Cardiac fibroblast (primary cell): ENCODE measurements around the gene AP3M1.
A peak's percentile ranks its signal among the peaks of the same experiment; 100 is the strongest.

Experiments
- DNase-seq, 2 donors: peaks; one replicate each; pipeline versions ENCODE4 v3.0.0 to v3.0.0-alpha.2; 2010; ENCODE audit warnings: low read depth in 2 of 2
- H3K4me3 ChIP-seq, 2 donors: replicated peaks in 1 of 2; 1 replicate in 1 of 2; 2 replicates in 1 of 2; pipeline ENCODE4 v1.5.1; 2011; ENCODE audit warnings: low read depth in 2 of 2, low read length in 2 of 2, mild to moderate bottlenecking in 2 of 2, moderate library complexity in 1 of 2
- CTCF ChIP-seq: IDR thresholded peaks from one replicate; pipeline ENCODE4 v1.5.1; 2011; ENCODE audit warnings: low read depth, mild to moderate bottlenecking, low read length, inconsistent platforms

AP3M1 gene

DNA sequence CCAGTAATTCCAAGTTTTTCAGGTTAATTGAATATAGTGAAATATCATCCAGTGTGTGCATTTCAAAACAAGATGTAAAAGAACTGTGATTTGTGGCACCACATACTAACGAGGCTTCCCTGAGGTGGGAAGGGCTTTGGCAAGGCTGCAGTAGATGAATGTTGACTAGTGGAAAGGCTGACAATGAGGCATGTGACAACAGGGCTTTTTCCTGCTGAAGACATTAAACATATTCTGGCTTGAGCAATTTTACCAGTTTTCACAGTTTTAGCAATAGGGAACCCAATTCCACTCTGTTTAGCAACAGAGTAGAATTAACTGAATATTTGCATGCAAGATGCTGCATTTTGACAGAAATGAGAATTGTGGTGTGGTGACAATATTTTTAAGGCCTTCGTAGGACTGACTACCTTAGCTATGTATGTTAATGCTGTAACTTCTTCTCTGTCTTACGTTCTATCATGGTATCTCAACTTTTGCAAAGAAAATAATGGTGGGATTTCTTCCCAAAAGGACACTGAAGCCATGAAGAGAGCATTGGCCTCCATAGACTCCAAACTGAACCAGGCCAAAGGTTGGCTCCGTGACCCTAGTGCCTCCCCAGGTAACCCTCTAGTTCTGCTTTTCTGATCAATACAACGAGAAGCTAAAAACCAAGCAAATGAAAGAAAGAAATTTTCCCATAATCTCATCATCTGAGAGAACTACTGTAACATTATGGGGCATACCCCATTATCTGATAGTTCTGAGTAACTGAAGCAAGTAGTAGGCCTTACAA, 68.5 kb downstream of the AP3M1 start:
- peak in 1 of 2 donors; percentile 30 for DNase-seq
- H3K4me3 ChIP-seq: no peak overlapping the region
- no peak for TF ChIP-seq CTCF

DNA sequence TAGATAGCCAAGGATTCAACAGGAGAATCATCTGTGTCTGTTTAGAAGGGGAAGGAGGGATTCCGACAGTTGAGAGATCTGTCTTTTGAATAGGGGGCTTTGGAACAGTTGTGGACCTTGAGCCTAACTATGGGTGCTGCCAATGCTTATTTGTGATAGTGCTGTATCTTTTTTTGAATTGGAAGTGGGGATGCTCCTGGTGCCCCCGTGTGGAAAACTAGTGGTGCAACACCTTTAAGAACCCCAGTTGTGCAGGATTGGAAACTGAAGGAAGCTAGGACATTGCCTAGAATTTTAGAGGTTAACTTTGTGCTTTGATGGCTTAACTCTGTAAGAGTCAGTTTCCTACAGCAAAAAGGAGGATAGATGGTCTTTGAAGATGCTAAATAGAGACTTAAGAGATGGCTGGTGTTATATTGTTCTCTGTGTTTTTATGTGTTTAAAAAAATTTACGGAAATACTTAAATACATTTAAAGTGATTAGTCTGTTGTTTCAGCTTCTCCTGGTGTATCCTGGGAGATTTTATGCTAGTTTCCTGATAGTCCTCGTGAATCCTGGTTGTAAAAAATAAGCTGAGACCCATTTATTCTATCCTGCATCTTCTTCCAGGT, 69.3 kb downstream of the AP3M1 start:
- TF ChIP-seq CTCF: peak; percentile 80
- peak; percentile 74 for DNase-seq

DNA sequence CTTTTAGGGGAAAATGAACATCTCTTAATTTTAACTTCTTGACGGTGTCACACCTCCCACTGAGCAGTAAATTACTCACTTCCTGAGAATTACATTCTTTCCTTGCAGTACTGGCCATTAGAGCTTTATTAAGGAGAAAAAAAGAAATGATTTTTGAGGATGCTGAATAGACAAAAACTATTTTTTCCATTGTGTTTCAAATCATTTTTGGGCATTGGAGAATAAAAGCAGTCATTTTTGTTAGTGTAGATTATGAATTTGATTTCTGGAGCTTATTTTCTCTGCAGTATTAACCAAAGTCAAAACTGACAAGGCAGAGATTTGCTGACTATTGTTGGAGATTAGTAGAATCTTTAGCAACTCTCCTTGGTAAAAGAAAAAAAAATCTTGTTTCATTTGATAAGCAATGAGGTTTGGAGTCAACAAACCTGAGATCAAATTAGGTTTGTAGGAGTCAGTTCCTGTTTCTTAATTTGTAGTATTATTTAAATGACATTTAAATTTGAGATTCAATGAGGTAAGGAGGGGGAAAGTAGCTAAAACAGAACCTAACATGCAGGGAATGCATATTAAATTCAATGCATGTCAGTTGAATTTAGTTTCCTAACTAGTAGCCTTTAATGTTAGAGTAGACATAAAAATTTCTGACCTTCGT, 70.6 kb downstream of the AP3M1 start:
- no peak for TF ChIP-seq CTCF
- DNase-seq: peak; percentile 50 to 63
- H3K4me3 ChIP-seq: no peak overlapping the region

More for the DNA sequence above, 69.3 kb downstream of the AP3M1 start:
- H3K4me3 ChIP-seq: no peak overlapping the region

- TF ChIP-seq CTCF: no peak
- H3K4me3 ChIP-seq: no peak overlapping the region
- peak; percentile 39 to 54 for DNase-seq
Measured at GRCh38 chr10:74079028-74079935, 71.3 kb downstream of the AP3M1 start.

DNA sequence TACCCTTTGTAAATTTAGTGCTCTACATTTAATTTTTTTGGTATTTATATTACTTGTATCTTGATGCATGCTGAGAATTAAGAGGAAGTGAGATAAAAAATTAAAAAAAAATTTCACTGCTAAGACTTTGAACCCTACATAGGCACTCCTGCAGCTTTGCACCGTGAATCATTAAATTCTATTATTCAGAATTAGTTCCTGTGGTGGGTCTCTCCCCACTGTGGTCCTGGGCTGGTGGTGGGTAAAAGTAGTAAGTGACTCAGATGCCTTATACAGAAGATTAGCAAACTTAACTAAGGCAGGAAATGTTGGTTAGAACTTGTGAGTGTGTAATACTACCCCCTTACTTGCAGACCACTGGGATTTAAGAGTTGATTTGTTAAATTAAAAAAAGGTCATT, 72.6 kb downstream of the AP3M1 start:
- no peak overlapping the region for H3K4me3 ChIP-seq
- DNase-seq: peak in 1 of 2 donors; percentile 61
- no peak for TF ChIP-seq CTCF

- no peak for TF ChIP-seq CTCF
- DNase-seq: peak in 1 of 2 donors; percentile 15
- H3K4me3 ChIP-seq: no peak overlapping the region
Measured at GRCh38 chr10:74077416-74077815, 73.2 kb downstream of the AP3M1 start.
